ENCODE results near the gene FBXW2.

The FBXW2 gene

GRCh38 chr9:120730654-120731514, 62.3 kb downstream of the FBXW2 start:
- peaks cover 4% of the 10 kb centered on the region for H3K4me1 ChIP-seq (ENCODE audit: insufficient read depth, low read length, poor library complexity, severe bottlenecking)
- no peak overlapping the region for H3K4me3 ChIP-seq (ENCODE audit: low read length, poor library complexity, severe bottlenecking)
- H3K36me3 ChIP-seq (ENCODE audit: insufficient read depth, low read length) = no peaks in the 10 kb centered on the region
- no peaks in the 10 kb centered on the region for H4K20me1 ChIP-seq (ENCODE audit: insufficient read depth, low read length, poor library complexity, severe bottlenecking)
- H3K27me3 ChIP-seq (ENCODE audit: insufficient read depth, low read length, poor library complexity, severe bottlenecking) = no peaks in the 10 kb centered on the region
- TF ChIP-seq CTCF (conservative IDR thresholded peaks at IDR 0.05; ENCODE audit: low read length) (no peak), EZH2phosphoT487 (IDR thresholded peaks at IDR 0.05; ENCODE audit: borderline replicate concordance) (no peak)
- no peak overlapping the region for H3K9ac ChIP-seq (ENCODE audit: low read depth, low read length, poor library complexity, severe bottlenecking)
- no peaks in the 10 kb centered on the region for H3K9me3 ChIP-seq (ENCODE audit: insufficient read depth, low read depth, low read length)
- H3K4me2 ChIP-seq (ENCODE audit: low read depth, low read length, poor library complexity, severe bottlenecking) = no peak overlapping the region
- no peaks in the 10 kb centered on the region for H3K79me2 ChIP-seq (ENCODE audit: insufficient read depth, low read length)
- no peak overlapping the region for H2AFZ ChIP-seq (ENCODE audit: low read length)
- H3K9me2 ChIP-seq (replicated peaks; ENCODE audit: low read depth, low read length) = no peaks in the 10 kb centered on the region
- no peaks in the 10 kb centered on the region for H3F3A ChIP-seq (ENCODE audit: low read depth)

- Histone ChIP-seq H3K9ac (ENCODE audit: low read depth, low read length, poor library complexity, severe bottlenecking) (no peak overlapping the region), H3K79me2 (ENCODE audit: insufficient read depth, low read length) (no peaks in the 10 kb centered on the region), H3K4me3 (ENCODE audit: low read length, poor library complexity, severe bottlenecking) (no peak overlapping the region), H3K4me2 (ENCODE audit: low read depth, low read length, poor library complexity, severe bottlenecking) (no peak overlapping the region), H3K36me3 (ENCODE audit: insufficient read depth, low read length) (no peaks in the 10 kb centered on the region), H3F3A (ENCODE audit: low read depth) (no peaks in the 10 kb centered on the region), H3K9me3 (ENCODE audit: insufficient read depth, low read depth, low read length) (no peaks in the 10 kb centered on the region), H3K4me1 (ENCODE audit: insufficient read depth, low read length, poor library complexity, severe bottlenecking) (peaks cover 4% of the 10 kb centered on the region), H3K27me3 (ENCODE audit: insufficient read depth, low read length, poor library complexity, severe bottlenecking) (no peaks in the 10 kb centered on the region), H2AFZ (ENCODE audit: low read length) (no peak overlapping the region), H3K9me2 (replicated peaks; ENCODE audit: low read depth, low read length) (no peaks in the 10 kb centered on the region), H4K20me1 (ENCODE audit: insufficient read depth, low read length, poor library complexity, severe bottlenecking) (no peaks in the 10 kb centered on the region)
- TF ChIP-seq CTCF (conservative IDR thresholded peaks at IDR 0.05; ENCODE audit: low read length) = peak; percentile 59
- TF ChIP-seq EZH2phosphoT487 (IDR thresholded peaks at IDR 0.05; ENCODE audit: borderline replicate concordance) = no peak
Measured at GRCh38 chr9:120729791-120730241, 63.4 kb downstream of the FBXW2 start.

- TF ChIP-seq EZH2phosphoT487 (IDR thresholded peaks at IDR 0.05; ENCODE audit: borderline replicate concordance) = no peak
- no peak for TF ChIP-seq CTCF (conservative IDR thresholded peaks at IDR 0.05; ENCODE audit: low read length)
- Histone ChIP-seq H3K79me2 (ENCODE audit: insufficient read depth, low read length) (no peaks in the 10 kb centered on the region), H2AFZ (ENCODE audit: low read length) (no peak overlapping the region), H3K9me2 (replicated peaks; ENCODE audit: low read depth, low read length) (no peaks in the 10 kb centered on the region), H4K20me1 (ENCODE audit: insufficient read depth, low read length, poor library complexity, severe bottlenecking) (no peaks in the 10 kb centered on the region), H3K4me3 (ENCODE audit: low read length, poor library complexity, severe bottlenecking) (no peak overlapping the region), H3K9ac (ENCODE audit: low read depth, low read length, poor library complexity, severe bottlenecking) (no peak overlapping the region), H3F3A (ENCODE audit: low read depth) (no peaks in the 10 kb centered on the region), H3K4me2 (ENCODE audit: low read depth, low read length, poor library complexity, severe bottlenecking) (no peak overlapping the region), H3K9me3 (ENCODE audit: insufficient read depth, low read depth, low read length) (no peaks in the 10 kb centered on the region), H3K36me3 (ENCODE audit: insufficient read depth, low read length) (no peaks in the 10 kb centered on the region), H3K4me1 (ENCODE audit: insufficient read depth, low read length, poor library complexity, severe bottlenecking) (peaks cover 4% of the 10 kb centered on the region), H3K27me3 (ENCODE audit: insufficient read depth, low read length, poor library complexity, severe bottlenecking) (no peaks in the 10 kb centered on the region)
Measured at GRCh38 chr9:120726484-120726883, 66.7 kb downstream of the FBXW2 start.

All from Loucy (cell line).